GM19193 (cell line): ENCODE results near the gene KIAA1217.

Experiments used
- POLR2A ChIP-seq: IDR thresholded peaks from 4 replicates; pipeline ENCODE4 v1.6.1; 2011; ENCODE audit not compliant: insufficient read depth, insufficient read length; ENCODE audit errors: extremely low read depth

The KIAA1217 gene

GRCh38 chr10:24349379-24350001 lies 140.6 kb downstream of the KIAA1217 start:
- TF ChIP-seq POLR2A = no peak

- no peak for TF ChIP-seq POLR2A
These were observed 141.4 kb downstream of the KIAA1217 start for GRCh38 chr10:24350070-24350921.

- no peak for TF ChIP-seq POLR2A
These were observed 143.0 kb downstream of the KIAA1217 start for GRCh38 chr10:24351961-24352360.

GRCh38 chr10:24352399-24352798 lies 143.5 kb downstream of the KIAA1217 start:
- TF ChIP-seq POLR2A = no peak

- no peak for TF ChIP-seq POLR2A
These were observed 144.4 kb downstream of the KIAA1217 start for GRCh38 chr10:24353319-24353718.

- no peak for TF ChIP-seq POLR2A
These were observed 146.2 kb downstream of the KIAA1217 start for GRCh38 chr10:24355056-24355688.

- TF ChIP-seq POLR2A = no peak
These were observed 148.5 kb downstream of the KIAA1217 start for GRCh38 chr10:24357344-24358004.

GRCh38 chr10:24358022-24358421 lies 149.1 kb downstream of the KIAA1217 start:
- TF ChIP-seq POLR2A = no peak

- no peak for TF ChIP-seq POLR2A
These were observed 151.6 kb downstream of the KIAA1217 start for GRCh38 chr10:24360282-24361127.

GRCh38 chr10:24363070-24363469 lies 154.1 kb downstream of the KIAA1217 start:
- TF ChIP-seq POLR2A = no peak

- no peak for TF ChIP-seq POLR2A
These were observed 158.8 kb downstream of the KIAA1217 start for GRCh38 chr10:24367688-24368087.

GRCh38 chr10:24370877-24371276 lies 161.9 kb downstream of the KIAA1217 start:
- TF ChIP-seq POLR2A = no peak

GRCh38 chr10:24371396-24371795 lies 162.5 kb downstream of the KIAA1217 start:
- TF ChIP-seq POLR2A = no peak
